IMR-90 (cell line): Measurements from ENCODE around the gene NAB2. TPM values are rescaled to one million over a fixed set of nuclear protein-coding genes. Genes with fewer than 3 reads are reported as not detected.

ENCODE experiments used
- ATAC-seq: fragments of 200-7000 bp; cut with Tn5 transposase; 2 replicates; pipeline ENCODE4 v1.9.1; 2020; ENCODE audit warnings: low read depth, mild to moderate bottlenecking, moderate library complexity
- BruUV-seq: library from RNA; stranded (reverse); fragments of 400-500 nt; replicated peaks from 2 replicates; lab custom pipeline; 2021; lab: Mats Ljungman, UMichigan
- CTCF ChIA-PET: fragments of 300-600 bp; formaldehyde crosslinking; extraction: SDS; loops from one replicate; lab custom pipeline; 2021; ENCODE audit warnings: antibody characterized with exemption; lab: Yijun Ruan, JAX
- POLR2A ChIA-PET: fragments of 300-600 bp; sonication (Branson Sonifier 250); formaldehyde crosslinking; loops from one replicate; lab custom pipeline; 2022; ENCODE audit warnings: antibody characterized with exemption; ENCODE audit not compliant: unreplicated experiment; lab: Charles Lee
- DNase-seq: peaks from one replicate; pipeline ENCODE4 v3.0.0; 2013
- H2AFZ ChIP-seq: replicated peaks from 2 replicates; pipeline ENCODE3; 2013; ENCODE audit warnings: low read length, mild to moderate bottlenecking; ENCODE audit not compliant: poor library complexity
- H2AK5ac ChIP-seq: 2 replicates; pipeline ENCODE4 v1.6.1; 2013; ENCODE audit warnings: low read depth, low read length, inconsistent platforms
- H2AK9ac ChIP-seq: replicated peaks from 2 replicates; pipeline ENCODE3; 2013; ENCODE audit warnings: mild to moderate bottlenecking, low read depth, low read length, moderate library complexity; ENCODE audit not compliant: poor library complexity
- H2BK120ac ChIP-seq: 2 replicates; pipeline ENCODE4 v1.6.1; 2013; ENCODE audit warnings: low read depth, low read length, inconsistent platforms
- H2BK15ac ChIP-seq: 3 replicates; pipeline ENCODE4 v1.6.1; 2013; ENCODE audit warnings: low read depth, low read length, inconsistent platforms
- H2BK20ac ChIP-seq: 2 replicates; pipeline ENCODE4 v1.6.1; 2013; ENCODE audit warnings: low read depth, mild to moderate bottlenecking, inconsistent platforms, low read length, moderate library complexity
- H2BK5ac ChIP-seq: 2 replicates; pipeline ENCODE4 v1.6.1; 2013; ENCODE audit warnings: mild to moderate bottlenecking, low read depth, low read length, inconsistent platforms; ENCODE audit not compliant: poor library complexity, severe bottlenecking
- H3K14ac ChIP-seq: replicated peaks from 2 replicates; pipeline ENCODE4 v1.6.1; 2013; ENCODE audit warnings: low read depth, low read length, inconsistent platforms
- H3K18ac ChIP-seq: 2 replicates; pipeline ENCODE4 v1.6.1; 2013; ENCODE audit warnings: low read depth, low read length, control low read depth
- H3K23ac ChIP-seq: 2 replicates; pipeline ENCODE4 v1.6.1; 2013; ENCODE audit warnings: low read depth, low read length, inconsistent platforms
- H3K27ac ChIP-seq: 2 replicates; pipeline ENCODE4 v1.5.1; 2013; ENCODE audit warnings: mild to moderate bottlenecking, control low read depth, low read length; ENCODE audit not compliant: insufficient read depth
- H3K27me3 ChIP-seq: 2 replicates; pipeline ENCODE4 v1.6.1; 2013; ENCODE audit warnings: low read length; ENCODE audit not compliant: control insufficient read depth, insufficient read depth
- H3K36me3 ChIP-seq: 2 replicates; pipeline ENCODE4 v1.6.1; 2013; ENCODE audit warnings: low read length, mixed read lengths; ENCODE audit not compliant: control insufficient read depth, insufficient read depth
- H3K4ac ChIP-seq: 2 replicates; pipeline ENCODE4 v1.6.1; 2013; ENCODE audit warnings: low read depth, low read length, inconsistent platforms
- H3K4me1 ChIP-seq: 2 replicates; pipeline ENCODE4 v1.6.1; 2013; ENCODE audit warnings: low read length, mixed read lengths; ENCODE audit not compliant: control insufficient read depth, insufficient read depth
- H3K4me2 ChIP-seq: 2 replicates; pipeline ENCODE4 v1.6.1; 2013; ENCODE audit warnings: low read depth, mild to moderate bottlenecking, control low read depth, low read length, moderate library complexity
- H3K4me3 ChIP-seq: 2 replicates; pipeline ENCODE4 v1.5.1; 2013; ENCODE audit warnings: low read depth, mild to moderate bottlenecking, control low read depth, low read length, moderate library complexity; ENCODE audit not compliant: insufficient read depth
- H3K56ac ChIP-seq: 2 replicates; pipeline ENCODE4 v1.6.1; 2013; ENCODE audit warnings: low read length, inconsistent platforms; ENCODE audit not compliant: insufficient read depth; ENCODE audit errors: extremely low read depth
- H3K79me1 ChIP-seq, 2 experiments: 2 replicates each; pipeline ENCODE4 v1.6.1; 2013; ENCODE audit warnings: low read length in 2 of 2, inconsistent platforms in 1 of 2, low read depth in 1 of 2
- H3K9ac ChIP-seq: 2 replicates; pipeline ENCODE4 v1.6.1; 2013; ENCODE audit warnings: low read depth, low read length, control low read depth
- H3K9me1 ChIP-seq: 2 replicates; pipeline ENCODE4 v1.6.1; 2013; ENCODE audit warnings: low read length, inconsistent platforms; ENCODE audit not compliant: insufficient read depth
- H3K9me3 ChIP-seq: 2 replicates; pipeline ENCODE4 v1.6.1; 2013; ENCODE audit warnings: low read length; ENCODE audit not compliant: control insufficient read depth, insufficient read depth
- H4K20me1 ChIP-seq: 2 replicates; pipeline ENCODE4 v1.6.1; 2013; ENCODE audit warnings: low read length, inconsistent platforms; ENCODE audit not compliant: insufficient read depth
- H4K5ac ChIP-seq: 2 replicates; pipeline ENCODE4 v1.6.1; 2013; ENCODE audit warnings: mild to moderate bottlenecking, low read depth, low read length, control low read depth
- H4K8ac ChIP-seq, 2 experiments: 2 replicates each; pipeline ENCODE4 v1.6.1; 2013; ENCODE audit warnings: low read depth in 2 of 2, low read length in 2 of 2, control low read depth in 1 of 2, inconsistent platforms in 1 of 2
- H4K91ac ChIP-seq: 2 replicates; pipeline ENCODE4 v1.6.1; 2013; ENCODE audit warnings: low read depth, low read length, inconsistent platforms; ENCODE audit not compliant: insufficient read depth
- CEBPB ChIP-seq: IDR thresholded peaks from 2 replicates; pipeline ENCODE4 v1.6.1; 2012; ENCODE audit warnings: low read depth, low read length, improper control_type of control experiment
- CHD1 ChIP-seq: IDR thresholded peaks from 2 replicates; pipeline ENCODE4 v1.6.1; 2012; ENCODE audit warnings: low read depth, low read length, improper control_type of control experiment
- CTCF ChIP-seq: conservative IDR thresholded peaks from 2 replicates; pipeline ENCODE4 v1.5.1; 2012; ENCODE audit warnings: mild to moderate bottlenecking, low read depth, low read length, improper control_type of control experiment
- FOS ChIP-seq: fragments of 150-350 bp; IDR thresholded peaks from 2 replicates; pipeline ENCODE4 v1.6.1; 2016; ENCODE audit warnings: low read depth, low read length
- MAFK ChIP-seq: IDR thresholded peaks from 2 replicates; pipeline ENCODE4 v1.6.1; 2012; ENCODE audit warnings: low read depth, low read length, improper control_type of control experiment
- MAZ ChIP-seq: IDR thresholded peaks from 2 replicates; pipeline ENCODE4 v1.6.1; 2012; ENCODE audit warnings: low read depth, mild to moderate bottlenecking, low read length, improper control_type of control experiment, moderate library complexity, borderline replicate concordance
- MXI1 ChIP-seq: IDR thresholded peaks from 2 replicates; pipeline ENCODE4 v1.6.1; 2012; ENCODE audit warnings: low read depth, mild to moderate bottlenecking, low read length, moderate library complexity, borderline replicate concordance
- NFE2L2 ChIP-seq: fragments of 150-350 bp; IDR thresholded peaks from 2 replicates; pipeline ENCODE4 v1.6.1; 2016; ENCODE audit warnings: low read depth, mild to moderate bottlenecking, low read length
- POLR2A ChIP-seq: IDR thresholded peaks from 2 replicates; pipeline ENCODE4 v1.6.1; 2012; ENCODE audit warnings: mild to moderate bottlenecking, low read depth, low read length
- RAD21 ChIP-seq: IDR thresholded peaks from 2 replicates; pipeline ENCODE4 v1.6.1; 2012; ENCODE audit warnings: low read length, improper control_type of control experiment
- RCOR1 ChIP-seq: IDR thresholded peaks from 2 replicates; pipeline ENCODE4 v1.6.1; 2012; ENCODE audit warnings: mild to moderate bottlenecking, low read length, improper control_type of control experiment; ENCODE audit not compliant: insufficient replicate concordance
- RFX5 ChIP-seq: IDR thresholded peaks from 2 replicates; pipeline ENCODE4 v1.8.0; 2012; ENCODE audit warnings: low read depth, mild to moderate bottlenecking, low read length, moderate library complexity
- SMC3 ChIP-seq: fragments of 150-350 bp; IDR thresholded peaks from 2 replicates; pipeline ENCODE4 v1.6.1; 2016; ENCODE audit warnings: low read depth, mild to moderate bottlenecking, antibody characterized with exemption, low read length, moderate library complexity
- WGBS, 2 experiments: methylation state at CpG; one replicate each; pipeline versions ENCODE4 v1.1.5 to v1.1.7; 2013; ENCODE audit warnings: missing lambda C conversion rate in 2 of 2; ENCODE audit not compliant: insufficient read length in 1 of 2; ENCODE audit errors: extremely low coverage in 2 of 2; 5-methylcytosine and 5-hydroxymethylcytosine counted together
- dilution Hi-C: fragments of 300-500 bp; cut with HindIII; formaldehyde crosslinking; loops from one replicate; pipeline ENCODE4 v1.14.3; 2018; ENCODE audit warnings: low sequenced_read_pairs; ENCODE audit not compliant: unreplicated experiment
- in situ Hi-C: fragments of 300-500 bp; cut with MboI; formaldehyde crosslinking; loops from 3 replicates; pipeline ENCODE4 v1.14.3; 2019; ENCODE audit warnings: low sequenced_read_pairs, inconsistent platforms, mixed read lengths
- intact Hi-C: fragments of 100-400 bp; cut with micrococcal nuclease; formaldehyde crosslinking; loops from 2 replicates; pipeline ENCODE4 v1.10.0; 2022
- polyA plus RNA-seq, 3 experiments: library from polyadenylated mRNA; depleted of rRNA; stranded (reverse); fragments of >200 nt; gene quantifications; 2 replicates each; pipeline ENCODE4 v1.2.3, GENCODE V29; 2012; ENCODE audit warnings: low replicate concordance in 1 of 3
- total RNA-seq: library from RNA; depleted of rRNA; stranded (reverse); fragments of >200 nt; gene quantifications from 2 replicates; pipeline ENCODE4 v1.2.3, GENCODE V29; 2012

Gene NAB2
- total and polyA plus RNA-seq, 2 of the 4 experiments (the other 2 are of a cell fraction) = 65.1 to 68.8 TPM

- Histone ChIP-seq H3K79me1 (peaks cover 13 to 66% of the 10 kb centered on the region in 2 experiments), H2AK9ac (peak overlapping the region; percentile 83), H2BK20ac (0 out of 2 replicates have a peak overlapping the region, but pooled peaks have one; percentile 22), H2BK5ac (peak overlapping the region; percentile 75), H3K4ac (peak overlapping the region; percentile 81), H3K27ac (peak overlapping the region; percentile 82), H2BK15ac (no peak overlapping the region), H3K9ac (peak overlapping the region; percentile 70), H2AFZ (peak overlapping the region; percentile 16), H3K14ac (peak overlapping the region; percentile 69), H4K91ac (peak overlapping the region; percentile 35; the same call in 1 of the 2 replicates), H3K4me3 (peak overlapping the region; percentile 5; the same call in 1 of the 2 replicates), H4K5ac (peak overlapping the region; percentile 72), H3K27me3 (no peaks in the 10 kb centered on the region), H4K20me1 (peaks cover 67% of the 10 kb centered on the region), H2BK120ac (peak overlapping the region; percentile 35), H3K4me2 (peak overlapping the region; percentile 87), H2AK5ac (peak overlapping the region; percentile 69), H3K23ac (0 out of 2 replicates have a peak overlapping the region, but pooled peaks have one; percentile 58), H3K9me1 (peaks cover 4% of the 10 kb centered on the region; the same call in 1 of the 2 replicates), H3K4me1 (peaks cover 41% of the 10 kb centered on the region), H3K56ac (0 out of 2 replicates have a peak overlapping the region, but pooled peaks have one; percentile 13), H4K8ac (peak overlapping the region in 1 of 2 experiments; percentile 38; a peak in 1 of 4 replicates), H3K36me3 (peaks cover 68% of the 10 kb centered on the region), H3K9me3 (no peaks in the 10 kb centered on the region), H3K18ac (peak overlapping the region; percentile 45; the same call in 1 of the 2 replicates)
- no TSS peak for BruUV-seq
- ChIA-PET CTCF (interaction anchor here (0.6 to 1.7 kb wide), 7 partner anchors 14 to 85 kb away, joined by 3 to 6 read pairs (median 4); partner anchors contain the start of genes LRP1 and STAT6), POLR2A (interaction anchor here (0.6 to 1.2 kb wide), 4 partner anchors 11 to 18 kb away, joined by 4 to 12 read pairs (median 6); partner anchors contain the start of genes NEMP1 and STAT6)
- in situ Hi-C loops = no loop called here
- ATAC-seq (peak; percentile 61), DNase-seq (peak; percentile 90)
- dilution Hi-C loops = no loop called here
- 24% methylated on average over 5 of the region's 24 CpGs; no CpG with 5 or more reads in 1 of the 2 experiments for WGBS, 2 experiments
- peak; percentile 60 for TF ChIP-seq CTCF
- no peak for TF ChIP-seq RCOR1
- TF ChIP-seq RFX5 = no peak
- TF ChIP-seq CHD1 = no peak
- TF ChIP-seq CEBPB = no peak
- TF ChIP-seq SMC3 = peak; percentile 45; the same call in 1 of the 2 replicates
- no peak for TF ChIP-seq MXI1
- TF ChIP-seq FOS = no peak
- TF ChIP-seq MAZ = peak; percentile 84; the same call in 1 of the 2 replicates
- TF ChIP-seq RAD21 = peak; percentile 73
- TF ChIP-seq NFE2L2 = peak; percentile 47; the same call in 1 of the 2 replicates
- TF ChIP-seq MAFK = no peak
- TF ChIP-seq POLR2A = peak; percentile 60; the same call in 1 of the 2 replicates
- intact Hi-C loops = loop anchor here (1.0 kb wide), 2 partner anchors 18 to 24 kb away; partner anchors contain the start of gene STAT6
Measured at GRCh38 chr12:57093415-57094207, 4.7 kb downstream of the NAB2 start.
